HepG2 (cell line): ENCODE data around the gene NES. TPM values are rescaled to one million over a fixed set of nuclear protein-coding genes. Genes with fewer than 3 reads are reported as not detected.
A peak's percentile ranks its signal among the peaks of the same experiment; 100 is the strongest.

Source experiments
- CCAR2 ChIP-seq: fragments of 200-400 bp; formaldehyde crosslinking; optimal IDR thresholded peaks from 2 replicates; pipeline ENCODE3; 2018; ENCODE audit warnings: low read depth, mild to moderate bottlenecking, low read length, moderate library complexity
- DNMT3B ChIP-seq: conservative IDR thresholded peaks from 2 replicates; pipeline ENCODE4 v1.6.1; 2016; ENCODE audit warnings: missing biosample characterization, control low read depth
- FOXK1 ChIP-seq: sonication (generic); formaldehyde crosslinking; IDR thresholded peaks from 2 replicates; pipeline ENCODE4 v1.4.0; 2020; ENCODE audit warnings: low read depth, missing genetic modification reagents, borderline replicate concordance
- MEIS1 ChIP-seq: sonication (generic); formaldehyde crosslinking; IDR thresholded peaks from 2 replicates; pipeline ENCODE4 v1.9.0; 2021; ENCODE audit warnings: mild to moderate bottlenecking, missing genetic modification reagents, moderate library complexity, borderline replicate concordance
- MLLT10 ChIP-seq: sonication (generic); formaldehyde crosslinking; IDR thresholded peaks from 2 replicates; pipeline ENCODE4 v1.4.0; 2020; ENCODE audit warnings: missing genetic modification reagents
- NCOA1 ChIP-seq: sonication (generic); formaldehyde crosslinking; IDR thresholded peaks from 2 replicates; pipeline ENCODE4 v1.9.0; 2021; ENCODE audit warnings: missing genetic modification reagents
- NR3C1 ChIP-seq: sonication (generic); formaldehyde crosslinking; IDR thresholded peaks from 2 replicates; pipeline ENCODE4 v1.4.0; 2020; ENCODE audit warnings: missing genetic modification reagents
- POGZ ChIP-seq: sonication (generic); formaldehyde crosslinking; IDR thresholded peaks from 2 replicates; pipeline ENCODE4 v1.4.0; 2020; ENCODE audit warnings: mild to moderate bottlenecking, missing genetic modification reagents
- RELA ChIP-seq: sonication (generic); formaldehyde crosslinking; IDR thresholded peaks from 2 replicates; pipeline ENCODE4 v1.4.0; 2020; ENCODE audit warnings: missing genetic modification reagents
- RORA ChIP-seq: sonication (generic); formaldehyde crosslinking; IDR thresholded peaks from 2 replicates; pipeline ENCODE4 v1.5.0; 2020; ENCODE audit warnings: mild to moderate bottlenecking, missing genetic modification reagents, moderate library complexity
- RXRB ChIP-seq: IDR thresholded peaks from 2 replicates; pipeline ENCODE4 v1.6.1; 2016; ENCODE audit warnings: borderline replicate concordance, missing genetic modification reagents, missing compliant biosample characterization
- SMC3 ChIP-seq: IDR thresholded peaks from 2 replicates; pipeline ENCODE4 v1.6.1; 2011; ENCODE audit warnings: low read length, improper control_type of control experiment
- TCF12 ChIP-seq, 2 experiments: fragments of 450-650 bp in 1 of 2; sonication (generic) in 1 of 2; formaldehyde crosslinking in 1 of 2; IDR thresholded peaks; 2 replicates each; pipeline versions ENCODE4 v1.6.1 to v1.8.0; 2017 to 2022; ENCODE audit warnings: antibody characterized with exemption in 1 of 2, mild to moderate bottlenecking in 1 of 2, missing genetic modification reagents in 1 of 2, moderate library complexity in 1 of 2
- ZFY ChIP-seq: sonication (generic); formaldehyde crosslinking; IDR thresholded peaks from 2 replicates; pipeline ENCODE4 v1.4.0; 2020; ENCODE audit warnings: missing genetic modification reagents
- ZMAT3 ChIP-seq: sonication (generic); formaldehyde crosslinking; conservative IDR thresholded peaks from 2 replicates; pipeline ENCODE4 v1.7.0; 2021; ENCODE audit warnings: missing genetic modification reagents
- ZMYM4 ChIP-seq: sonication (generic); formaldehyde crosslinking; IDR thresholded peaks from 2 replicates; pipeline ENCODE4 v1.8.1; 2023; ENCODE audit warnings: mild to moderate bottlenecking, missing genetic modification reagents
- ZNF143 ChIP-seq: sonication (generic); formaldehyde crosslinking; IDR thresholded peaks from 2 replicates; pipeline ENCODE4 v1.4.0; 2020; ENCODE audit warnings: missing genetic modification reagents
- ZNF224 ChIP-seq: sonication (generic); formaldehyde crosslinking; IDR thresholded peaks from 2 replicates; pipeline ENCODE4 v1.5.0; 2020; ENCODE audit warnings: mild to moderate bottlenecking, missing genetic modification reagents
- polyA plus RNA-seq, 8 experiments: library from polyadenylated mRNA; depleted of rRNA in 3 of 8; stranded (reverse) in 7 of 8; unstranded in 1 of 8; fragments of >200 nt; fragmentation: Illumina TruSeq in 4 of 8; extraction: Trizol in 4 of 8; gene quantifications; 2 replicates each; pipeline versions ENCODE4 v1.2.1 to v1.2.3, GENCODE V29; 2011 to 2016; ENCODE audit warnings: low read depth in 4 of 8, missing spikeins in 1 of 8, mixed read lengths in 1 of 8; ENCODE audit not compliant: insufficient read depth in 1 of 8
- total RNA-seq, 5 experiments: library from RNA; depleted of rRNA; stranded (reverse); fragments of >200 nt; fragmentation: Illumina TruSeq; extraction: Trizol; gene quantifications; 2 replicates each; pipeline ENCODE4 v1.2.3, GENCODE V29; 2016; ENCODE audit warnings: low read depth in 1 of 5
- TF ChIP-seq, protein P1 (sequence below): sonication (generic); formaldehyde crosslinking; conservative IDR thresholded peaks from 2 replicates; pipeline ENCODE4 v1.4.0; 2020; ENCODE audit warnings: missing genetic modification reagents
- TF ChIP-seq, protein P2 (sequence below): sonication (generic); formaldehyde crosslinking; conservative IDR thresholded peaks from 2 replicates; pipeline ENCODE4 v1.5.0; 2020; ENCODE audit warnings: missing genetic modification reagents
- TF ChIP-seq, protein P3 (sequence below): sonication (generic); formaldehyde crosslinking; IDR thresholded peaks from 2 replicates; pipeline ENCODE4 v1.8.1; 2022; ENCODE audit warnings: low read depth, mild to moderate bottlenecking, missing genetic modification reagents
- TF ChIP-seq, protein P4 (sequence below): sonication (generic); formaldehyde crosslinking; IDR thresholded peaks from 2 replicates; pipeline ENCODE4 v1.8.0; 2022; ENCODE audit warnings: missing genetic modification reagents, mild to moderate bottlenecking, borderline replicate concordance
- TF ChIP-seq, protein P5 (sequence below): IDR thresholded peaks from 2 replicates; pipeline ENCODE4 v1.6.1; 2016; ENCODE audit warnings: mild to moderate bottlenecking, missing biosample characterization, missing genetic modification reagents

Gene NES
- total and polyA plus RNA-seq, 2 of the 13 experiments (the other 11 are each of a cell fraction or from before 2014, with no cell fraction given), result 1.7 to 16.6 TPM

DNA sequence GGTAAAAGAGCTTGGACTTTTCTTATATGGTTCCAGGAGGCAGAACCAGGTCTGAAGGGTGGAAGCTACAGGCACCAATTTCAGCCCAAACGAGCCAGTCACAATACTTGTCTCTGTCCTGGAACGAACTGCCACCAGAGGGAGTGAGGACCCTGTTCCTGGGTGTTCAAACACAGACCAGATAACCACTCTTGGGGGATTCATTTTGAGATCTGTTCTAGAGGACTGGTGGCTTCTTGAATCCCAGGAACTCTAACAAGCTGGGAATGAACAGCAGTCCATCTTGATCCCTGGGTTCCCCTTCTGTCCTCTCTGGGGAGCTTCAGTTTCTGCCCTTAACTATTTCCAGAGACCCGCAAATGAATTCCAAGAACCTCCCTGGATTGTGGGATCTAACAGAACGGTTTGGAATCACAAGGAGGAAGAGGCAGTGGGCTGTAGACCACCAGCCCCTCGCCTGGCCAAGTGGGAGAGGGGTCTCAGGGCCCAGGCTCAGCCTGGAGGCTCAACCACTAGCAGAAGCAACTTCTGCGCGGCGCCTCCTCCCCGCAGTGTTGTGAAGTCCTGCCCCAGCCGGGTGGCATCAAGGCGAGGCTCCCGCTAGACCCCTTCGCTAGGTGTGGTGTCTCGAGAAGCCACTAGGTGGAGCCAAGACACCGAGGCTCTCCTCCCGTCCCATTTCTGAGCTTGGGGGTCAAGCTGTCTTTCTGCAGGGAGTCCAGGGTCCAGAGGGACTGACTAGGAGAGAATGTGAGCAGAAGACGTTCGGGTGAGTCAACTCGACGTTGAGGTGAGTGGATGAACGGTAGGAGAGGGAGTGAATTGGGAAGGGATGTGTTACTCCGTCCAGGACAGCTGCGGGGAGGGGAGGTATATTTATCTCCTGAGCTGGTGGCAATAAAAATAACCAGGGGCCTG, 12.1 kb upstream of the NES start (continued):
- TF ChIP-seq FOXK1 (CRISPR knock-in tag), result peak; percentile 14; the same call in 1 of the 2 replicates
- TF ChIP-seq NR3C1 (CRISPR knock-in tag), result no peak
- TF ChIP-seq, protein P1, sequence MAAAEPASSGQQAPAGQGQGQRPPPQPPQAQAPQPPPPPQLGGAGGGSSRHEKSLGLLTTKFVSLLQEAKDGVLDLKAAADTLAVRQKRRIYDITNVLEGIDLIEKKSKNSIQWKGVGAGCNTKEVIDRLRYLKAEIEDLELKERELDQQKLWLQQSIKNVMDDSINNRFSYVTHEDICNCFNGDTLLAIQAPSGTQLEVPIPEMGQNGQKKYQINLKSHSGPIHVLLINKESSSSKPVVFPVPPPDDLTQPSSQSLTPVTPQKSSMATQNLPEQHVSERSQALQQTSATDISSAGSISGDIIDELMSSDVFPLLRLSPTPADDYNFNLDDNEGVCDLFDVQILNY (CRISPR knock-in tag), result no peak
- no peak for TF ChIP-seq POGZ
- TF ChIP-seq TCF12 (IDR thresholded peaks at IDR 0.05), result no peak
- no peak for TF ChIP-seq TCF12 (CRISPR knock-in tag; IDR thresholded peaks at IDR 0.05)
- no peak for TF ChIP-seq RORA (CRISPR knock-in tag)
- TF ChIP-seq MLLT10, result no peak
- no peak for TF ChIP-seq ZNF224 (CRISPR knock-in tag)
- TF ChIP-seq ZNF143 (CRISPR knock-in tag), result 0 out of 2 replicates have a peak, but pooled peaks have one; percentile 17
- TF ChIP-seq CCAR2, result no peak
- TF ChIP-seq ZFY, result no peak
- TF ChIP-seq, protein P2, sequence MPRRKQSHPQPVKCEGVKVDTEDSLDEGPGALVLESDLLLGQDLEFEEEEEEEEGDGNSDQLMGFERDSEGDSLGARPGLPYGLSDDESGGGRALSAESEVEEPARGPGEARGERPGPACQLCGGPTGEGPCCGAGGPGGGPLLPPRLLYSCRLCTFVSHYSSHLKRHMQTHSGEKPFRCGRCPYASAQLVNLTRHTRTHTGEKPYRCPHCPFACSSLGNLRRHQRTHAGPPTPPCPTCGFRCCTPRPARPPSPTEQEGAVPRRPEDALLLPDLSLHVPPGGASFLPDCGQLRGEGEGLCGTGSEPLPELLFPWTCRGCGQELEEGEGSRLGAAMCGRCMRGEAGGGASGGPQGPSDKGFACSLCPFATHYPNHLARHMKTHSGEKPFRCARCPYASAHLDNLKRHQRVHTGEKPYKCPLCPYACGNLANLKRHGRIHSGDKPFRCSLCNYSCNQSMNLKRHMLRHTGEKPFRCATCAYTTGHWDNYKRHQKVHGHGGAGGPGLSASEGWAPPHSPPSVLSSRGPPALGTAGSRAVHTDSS (CRISPR knock-in tag), result no peak
- TF ChIP-seq, protein P3, sequence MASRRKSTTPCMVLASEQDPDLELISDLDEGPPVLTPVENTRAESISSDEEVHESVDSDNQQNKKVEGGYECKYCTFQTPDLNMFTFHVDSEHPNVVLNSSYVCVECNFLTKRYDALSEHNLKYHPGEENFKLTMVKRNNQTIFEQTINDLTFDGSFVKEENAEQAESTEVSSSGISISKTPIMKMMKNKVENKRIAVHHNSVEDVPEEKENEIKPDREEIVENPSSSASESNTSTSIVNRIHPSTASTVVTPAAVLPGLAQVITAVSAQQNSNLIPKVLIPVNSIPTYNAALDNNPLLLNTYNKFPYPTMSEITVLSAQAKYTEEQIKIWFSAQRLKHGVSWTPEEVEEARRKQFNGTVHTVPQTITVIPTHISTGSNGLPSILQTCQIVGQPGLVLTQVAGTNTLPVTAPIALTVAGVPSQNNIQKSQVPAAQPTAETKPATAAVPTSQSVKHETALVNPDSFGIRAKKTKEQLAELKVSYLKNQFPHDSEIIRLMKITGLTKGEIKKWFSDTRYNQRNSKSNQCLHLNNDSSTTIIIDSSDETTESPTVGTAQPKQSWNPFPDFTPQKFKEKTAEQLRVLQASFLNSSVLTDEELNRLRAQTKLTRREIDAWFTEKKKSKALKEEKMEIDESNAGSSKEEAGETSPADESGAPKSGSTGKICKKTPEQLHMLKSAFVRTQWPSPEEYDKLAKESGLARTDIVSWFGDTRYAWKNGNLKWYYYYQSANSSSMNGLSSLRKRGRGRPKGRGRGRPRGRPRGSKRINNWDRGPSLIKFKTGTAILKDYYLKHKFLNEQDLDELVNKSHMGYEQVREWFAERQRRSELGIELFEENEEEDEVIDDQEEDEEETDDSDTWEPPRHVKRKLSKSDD (CRISPR knock-in tag), result no peak
- TF ChIP-seq ZMYM4, result no peak
- TF ChIP-seq RELA (CRISPR knock-in tag), result no peak
- TF ChIP-seq, protein P4, sequence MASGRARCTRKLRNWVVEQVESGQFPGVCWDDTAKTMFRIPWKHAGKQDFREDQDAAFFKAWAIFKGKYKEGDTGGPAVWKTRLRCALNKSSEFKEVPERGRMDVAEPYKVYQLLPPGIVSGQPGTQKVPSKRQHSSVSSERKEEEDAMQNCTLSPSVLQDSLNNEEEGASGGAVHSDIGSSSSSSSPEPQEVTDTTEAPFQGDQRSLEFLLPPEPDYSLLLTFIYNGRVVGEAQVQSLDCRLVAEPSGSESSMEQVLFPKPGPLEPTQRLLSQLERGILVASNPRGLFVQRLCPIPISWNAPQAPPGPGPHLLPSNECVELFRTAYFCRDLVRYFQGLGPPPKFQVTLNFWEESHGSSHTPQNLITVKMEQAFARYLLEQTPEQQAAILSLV (CRISPR knock-in tag), result no peak; the same call in 1 of the 2 replicates
- TF ChIP-seq DNMT3B (CRISPR knock-in tag), result no peak; the same call in 1 of the 2 replicates
- TF ChIP-seq RXRB, result no peak
- peak; percentile 68 for TF ChIP-seq SMC3
- no peak for TF ChIP-seq NCOA1 (CRISPR knock-in tag)
- TF ChIP-seq MEIS1, result no peak
- TF ChIP-seq, protein P5, sequence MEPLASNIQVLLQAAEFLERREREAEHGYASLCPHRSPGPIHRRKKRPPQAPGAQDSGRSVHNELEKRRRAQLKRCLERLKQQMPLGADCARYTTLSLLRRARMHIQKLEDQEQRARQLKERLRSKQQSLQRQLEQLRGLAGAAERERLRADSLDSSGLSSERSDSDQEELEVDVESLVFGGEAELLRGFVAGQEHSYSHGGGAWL (CRISPR knock-in tag), result no peak
- TF ChIP-seq ZMAT3 (CRISPR knock-in tag), result 0 out of 2 replicates have a peak, but pooled peaks have one; percentile 28
